GM18520 (cell line): ENCODE results near the gene TNNI2.

Experiments used
- ATAC-seq: cut with Tn5 transposase; IDR thresholded peaks from one replicate; pipeline ENCODE4 v1.9.1; 2021; ENCODE audit not compliant: unreplicated experiment

TNNI2 gene

DNA sequence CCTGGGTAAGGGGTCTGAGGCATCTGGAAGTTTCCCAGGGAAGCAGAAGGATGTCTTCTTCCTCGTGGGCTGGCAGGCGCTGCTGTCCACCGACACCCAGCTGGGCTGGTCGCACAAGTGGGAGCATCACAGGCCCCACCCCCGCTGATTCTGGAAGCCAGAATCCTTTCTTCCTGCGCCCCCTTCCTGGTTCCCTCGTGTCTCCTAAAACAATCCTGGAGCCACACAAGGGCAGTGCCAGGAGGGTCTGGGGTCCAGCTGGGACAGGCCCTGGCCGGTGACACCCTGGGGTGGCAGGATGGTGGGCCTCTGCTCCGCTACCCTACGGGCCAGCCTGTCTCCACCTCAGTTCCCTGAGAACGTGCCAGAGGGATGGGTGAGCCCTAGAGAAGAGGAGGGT lies 18.3 kb downstream of the TNNI2 start:
- ATAC-seq: no peak

DNA sequence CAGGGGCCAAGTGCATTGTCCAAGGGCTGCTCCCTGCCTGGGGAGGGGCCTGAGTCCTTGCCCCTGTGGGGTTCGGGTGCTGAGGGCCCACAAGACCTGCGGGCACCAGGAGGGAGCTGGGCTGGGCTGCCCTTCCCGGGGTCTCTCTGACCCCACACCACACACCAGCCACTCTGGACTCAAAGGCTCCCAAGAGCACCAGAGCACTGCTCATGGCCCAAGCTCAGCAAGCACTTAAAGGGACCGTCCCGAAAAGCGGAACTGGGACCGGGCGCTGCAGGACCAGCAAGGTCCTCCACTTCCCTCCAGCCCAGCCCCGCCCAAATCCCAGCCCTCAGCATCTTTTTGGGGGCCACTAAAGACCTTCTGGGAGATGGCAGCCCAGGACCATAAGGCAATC lies 19.4 kb downstream of the TNNI2 start:
- ATAC-seq: no peak

DNA sequence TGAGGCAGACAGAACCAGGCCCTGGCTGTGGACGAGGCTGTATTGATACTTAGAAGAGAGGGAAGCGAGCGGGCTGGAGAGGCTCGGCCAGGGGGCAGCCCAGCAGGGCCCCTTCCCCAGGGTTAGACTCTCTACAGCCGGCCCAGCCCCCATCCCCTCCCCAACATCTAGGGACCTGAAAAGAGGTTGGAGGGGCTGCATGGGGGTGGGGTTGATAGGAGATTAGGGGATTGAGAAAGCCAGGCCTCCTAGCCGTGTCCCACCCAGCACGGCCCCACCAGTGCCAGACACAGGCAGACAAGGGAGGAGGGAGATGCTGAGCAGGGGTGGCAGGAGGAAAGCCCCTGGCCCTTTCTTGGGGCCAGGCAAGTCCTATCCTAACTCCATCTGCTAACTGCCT lies 19.8 kb downstream of the TNNI2 start:
- no peak for ATAC-seq

- ATAC-seq: no peak
Observed at GRCh38 chr11:1859004-1859403, 20.2 kb downstream of the TNNI2 start.

- ATAC-seq: no peak
Observed at GRCh38 chr11:1860108-1860507, 21.3 kb downstream of the TNNI2 start.

DNA sequence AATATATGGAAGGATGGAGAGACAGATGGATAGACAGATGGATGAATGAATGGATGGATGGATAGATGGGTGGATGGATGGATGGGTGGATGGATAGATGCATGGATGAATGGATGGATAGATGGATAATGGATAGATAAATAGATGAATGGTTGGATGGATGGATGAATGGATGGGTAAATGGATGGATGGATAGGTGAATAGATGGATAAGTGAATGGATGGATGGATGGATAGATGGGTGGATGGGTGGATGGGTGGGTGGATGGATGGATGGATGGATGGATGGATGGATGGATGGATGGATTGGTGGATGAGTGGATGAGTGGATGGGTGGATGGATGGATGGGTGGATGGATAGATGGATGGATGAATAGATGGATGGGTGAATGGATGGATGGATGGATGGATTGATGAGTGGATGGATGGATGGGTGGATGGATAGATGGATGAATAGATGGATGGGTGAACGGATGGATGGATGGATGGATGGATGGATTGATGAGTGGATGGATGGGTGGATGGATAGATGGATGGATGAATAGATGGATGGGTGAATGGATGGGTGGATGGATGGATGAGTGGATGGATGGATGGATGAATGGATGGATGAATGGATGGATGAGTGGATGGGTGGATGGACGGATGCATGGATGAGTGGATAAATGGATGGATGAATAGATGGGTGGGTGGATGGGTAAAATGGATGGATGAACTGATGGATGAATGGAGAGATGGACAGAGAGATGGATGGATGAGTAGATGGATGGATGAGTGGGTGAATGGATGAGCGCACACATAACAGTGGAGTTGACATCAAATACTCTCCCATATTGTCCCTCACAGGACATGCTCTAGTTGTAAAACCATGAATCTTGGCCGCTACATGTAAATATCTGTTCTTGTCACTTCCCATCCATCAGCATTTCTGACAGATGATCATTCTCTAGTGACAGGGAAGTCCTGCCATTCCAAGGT lies 22.9 kb downstream of the TNNI2 start:
- no peak for ATAC-seq

- no peak for ATAC-seq
Observed at GRCh38 chr11:1862588-1863351, 24.0 kb downstream of the TNNI2 start.

DNA sequence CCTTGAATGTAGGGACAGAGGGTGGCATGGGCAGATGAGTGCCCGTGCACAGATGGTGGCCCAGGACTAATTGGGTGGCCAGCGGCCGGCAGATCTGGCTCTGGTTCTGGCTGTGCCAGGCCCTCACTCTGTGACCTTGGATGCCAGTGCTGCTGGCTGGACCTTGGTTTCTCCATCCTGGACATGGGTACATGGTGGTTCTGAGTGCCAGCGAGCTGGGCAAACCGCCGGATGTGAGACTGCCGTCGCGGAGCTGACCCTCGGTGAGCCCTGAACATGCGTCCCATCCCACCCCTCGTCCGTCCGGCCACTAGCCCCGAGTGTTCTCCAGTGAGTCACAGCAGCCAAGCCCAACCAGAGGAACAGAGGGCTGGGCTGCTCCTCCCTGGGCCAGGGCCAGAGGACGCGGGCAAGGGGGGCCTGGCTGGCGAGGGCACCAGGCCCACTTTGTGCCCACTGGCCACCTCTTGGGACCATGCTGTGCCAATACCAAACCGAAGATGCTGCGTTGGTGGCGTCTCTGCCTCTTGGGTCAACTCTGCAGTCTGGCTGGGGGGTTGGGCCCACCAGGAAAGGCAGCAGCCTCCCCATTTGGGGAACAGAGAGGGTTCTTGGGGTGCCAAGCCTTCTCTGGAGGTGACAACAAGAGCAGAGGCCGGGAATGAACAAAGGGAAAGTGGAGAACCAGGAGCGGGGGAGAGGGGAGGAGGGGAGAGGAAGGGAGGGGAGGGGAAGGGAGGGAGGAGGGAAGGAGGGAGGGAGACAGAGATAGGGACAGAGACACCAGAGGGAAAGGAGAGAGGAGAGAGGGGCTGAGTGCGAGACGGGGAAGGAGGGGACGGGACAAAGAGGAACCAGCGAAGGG lies 24.8 kb downstream of the TNNI2 start:
- no peak for ATAC-seq

DNA sequence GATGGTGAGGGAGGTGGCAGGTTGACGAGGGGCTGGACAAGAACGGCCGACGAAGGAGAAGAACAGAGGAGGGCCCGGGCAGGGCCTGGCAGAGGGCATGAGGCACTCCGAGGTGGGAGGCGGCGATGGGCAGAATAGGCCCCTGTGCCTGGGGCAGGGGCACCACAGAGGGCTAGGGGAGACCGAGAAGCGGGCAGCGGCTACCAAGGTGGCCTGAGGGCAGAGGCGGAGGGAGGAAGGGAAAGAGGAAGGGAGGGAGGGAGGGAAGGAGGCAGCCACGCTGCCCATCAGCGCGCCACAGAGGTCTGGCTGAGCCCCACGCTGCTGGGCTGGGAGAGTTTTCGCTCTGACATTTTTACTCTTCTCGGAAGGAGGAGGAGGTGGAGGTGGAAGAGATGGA lies 25.4 kb downstream of the TNNI2 start:
- ATAC-seq: no peak

DNA sequence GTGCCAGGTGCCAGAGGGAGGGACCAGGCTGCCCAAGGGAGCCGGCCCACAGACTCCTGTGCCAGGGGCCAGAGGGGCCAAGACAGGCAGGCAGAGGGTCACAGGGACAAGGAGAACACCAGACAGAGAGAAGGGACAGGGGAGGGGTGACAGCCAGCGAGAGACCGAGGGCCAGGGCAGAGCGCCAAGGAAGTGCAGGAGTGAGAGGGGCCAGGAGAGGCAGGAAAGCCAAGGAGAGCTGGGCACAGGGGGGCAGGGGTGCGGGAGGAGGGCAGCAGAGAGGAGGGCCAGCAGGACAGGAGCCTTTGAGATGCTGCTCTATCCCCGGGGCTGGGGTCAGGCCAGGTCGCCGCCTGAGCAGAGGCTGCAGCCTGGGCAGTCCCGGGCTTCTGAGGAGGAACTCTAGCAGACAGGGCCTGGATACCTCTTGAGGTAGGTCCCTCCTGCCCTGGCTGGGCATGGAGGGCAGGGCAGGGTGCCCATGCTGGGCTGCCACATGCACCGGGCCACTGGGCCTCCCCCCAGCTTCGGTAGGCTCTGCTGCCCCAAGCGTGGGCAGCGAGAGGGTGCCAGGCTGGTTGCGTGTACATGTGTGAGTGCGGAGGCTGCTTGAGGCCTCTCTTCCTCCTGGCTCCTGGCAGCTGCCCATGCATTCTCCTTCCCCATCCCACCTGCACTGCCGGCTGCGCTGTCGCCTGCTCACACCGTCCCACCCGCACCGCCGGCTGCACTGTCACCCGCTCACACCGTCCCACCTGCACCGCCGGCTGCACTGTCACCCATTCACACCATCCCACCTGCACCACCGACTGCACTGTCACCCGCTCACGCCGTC lies 26.3 kb downstream of the TNNI2 start:
- ATAC-seq: no peak

DNA sequence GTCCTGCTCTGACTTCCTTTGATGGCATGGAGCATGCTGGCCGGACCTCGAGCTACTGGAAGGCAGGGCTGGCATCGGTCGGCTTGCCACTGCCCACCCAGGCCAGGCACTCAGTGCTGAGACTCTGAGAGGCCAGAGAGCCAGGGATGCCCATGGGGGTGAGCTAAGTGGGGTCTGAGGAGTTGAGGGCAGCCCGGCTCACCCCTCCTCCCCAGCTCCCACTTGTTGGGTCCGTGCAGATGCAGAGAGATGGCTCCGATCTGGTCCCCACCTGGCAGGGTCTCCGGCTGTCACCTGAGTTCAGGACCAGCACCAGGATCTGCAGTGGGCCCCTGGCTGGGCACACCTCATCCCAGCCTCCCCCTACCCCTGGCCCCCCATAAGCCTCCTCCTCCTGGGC lies 27.4 kb downstream of the TNNI2 start:
- no peak for ATAC-seq

GRCh38 chr11:1866776-1867175 lies 28.0 kb downstream of the TNNI2 start:
- ATAC-seq: no peak

DNA sequence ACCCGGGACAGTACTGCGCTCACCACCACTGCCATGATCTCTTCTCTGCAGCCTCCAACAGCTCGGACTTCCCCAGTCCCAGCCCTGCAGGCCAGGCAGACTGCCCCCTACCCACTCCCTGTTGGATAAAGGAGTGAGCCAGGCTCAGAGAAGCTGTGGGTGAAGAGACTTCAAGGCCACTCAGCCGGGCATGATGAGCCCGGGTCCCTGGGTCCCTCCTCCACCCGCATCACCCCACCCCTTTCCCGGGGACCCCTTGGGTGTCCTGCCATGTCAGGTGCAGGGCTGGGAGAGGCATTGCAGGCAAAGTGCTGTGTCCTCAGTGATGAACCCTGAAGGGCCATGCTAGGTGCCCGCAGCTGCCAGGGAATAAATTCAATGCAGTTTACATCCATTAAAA lies 28.6 kb downstream of the TNNI2 start:
- no peak for ATAC-seq

- ATAC-seq: no peak
Observed at GRCh38 chr11:1868056-1868635, 29.4 kb downstream of the TNNI2 start.

DNA sequence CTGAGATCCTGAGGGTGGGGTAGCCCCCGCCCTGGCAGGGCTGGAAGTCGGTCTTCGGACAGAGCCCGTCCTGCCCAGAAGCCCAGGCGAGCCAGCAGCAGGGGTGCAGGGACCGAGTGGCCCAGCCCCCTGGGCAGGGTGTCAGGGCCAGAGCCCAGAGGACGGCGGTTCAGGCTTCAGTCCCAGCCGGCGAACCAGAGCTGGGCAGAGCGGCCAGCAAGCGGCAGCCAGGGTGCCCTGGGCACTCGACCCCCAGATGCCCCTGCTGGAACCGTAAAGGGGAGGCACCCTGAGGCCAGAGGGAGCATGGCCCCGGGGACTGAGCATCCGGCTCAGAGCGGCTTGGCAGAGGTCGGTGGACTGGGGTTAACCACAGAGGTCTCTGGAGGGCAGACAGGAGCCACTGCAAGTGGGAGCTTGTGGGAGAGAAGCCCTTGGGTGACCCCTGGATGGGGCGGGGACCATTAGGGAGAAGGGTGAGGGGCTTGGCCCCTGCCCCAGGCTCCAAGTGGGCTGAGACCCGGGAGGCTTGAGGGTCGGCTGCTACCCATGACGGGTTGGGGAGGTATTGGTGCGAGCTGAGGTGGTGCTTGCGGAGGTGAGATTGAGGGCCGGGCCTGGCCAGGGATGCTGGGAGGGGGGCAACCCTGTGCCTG lies 30.0 kb downstream of the TNNI2 start:
- ATAC-seq: no peak

- ATAC-seq: no peak
Observed at GRCh38 chr11:1869427-1870325, 30.9 kb downstream of the TNNI2 start.

GRCh38 chr11:1870326-1870696 lies 31.5 kb downstream of the TNNI2 start:
- no peak for ATAC-seq

- ATAC-seq: no peak
Observed at GRCh38 chr11:1870721-1871466, 32.1 kb downstream of the TNNI2 start.
